Measurements from ENCODE around the gene GGTLC3.
"Not testable (repeated sequence)": the region's sequence is repeated elsewhere in the genome, so short reads cannot be mapped to it uniquely, and the experiment has no call there.

The GGTLC3 gene

DNA sequence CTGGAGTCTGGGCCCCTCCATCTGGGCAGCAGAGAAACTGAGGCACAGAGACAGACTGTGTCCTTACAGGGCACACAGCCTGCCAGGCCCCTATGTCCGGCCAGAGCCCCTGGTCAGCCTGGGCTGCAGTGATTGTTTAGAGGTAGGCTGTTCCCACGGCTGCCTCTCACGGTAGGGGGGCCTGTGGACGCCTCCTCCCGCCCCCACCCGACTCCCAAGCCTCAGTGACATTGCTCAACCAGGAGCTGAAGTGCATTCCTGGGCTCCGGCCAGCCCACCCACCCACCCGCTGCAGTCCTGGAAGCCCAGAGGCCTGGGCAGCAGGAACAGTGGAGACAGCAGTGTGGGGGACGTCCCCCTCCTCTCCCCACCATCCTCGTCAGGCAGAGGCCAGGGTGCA is 4.5 kb downstream of the GGTLC3 start:
- not testable (repeated sequence) for DNase-seq (ENCODE audit: low read depth)

DNA sequence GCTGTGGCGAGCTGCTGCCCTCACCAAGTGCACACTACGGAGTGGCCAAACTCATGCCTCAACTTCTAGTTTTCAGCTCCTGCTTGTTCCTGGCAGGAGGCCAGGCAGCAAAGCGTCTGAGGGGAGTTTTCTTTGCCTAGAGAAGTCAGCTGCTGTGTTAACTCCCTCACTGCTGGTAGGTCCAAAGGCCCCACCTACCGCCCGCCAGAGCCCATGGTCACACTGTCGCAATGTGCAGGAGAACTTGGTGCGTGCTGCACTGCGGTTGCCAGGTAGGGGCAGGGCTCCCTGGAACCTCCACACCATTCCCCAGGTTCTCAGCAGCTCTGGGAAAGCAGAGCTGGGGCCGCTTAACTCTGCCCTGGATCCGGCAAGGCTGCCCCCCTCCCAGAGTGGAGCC is 5.6 kb downstream of the GGTLC3 start:
- DNase-seq (ENCODE audit: low read depth), result not testable (repeated sequence)

DNA sequence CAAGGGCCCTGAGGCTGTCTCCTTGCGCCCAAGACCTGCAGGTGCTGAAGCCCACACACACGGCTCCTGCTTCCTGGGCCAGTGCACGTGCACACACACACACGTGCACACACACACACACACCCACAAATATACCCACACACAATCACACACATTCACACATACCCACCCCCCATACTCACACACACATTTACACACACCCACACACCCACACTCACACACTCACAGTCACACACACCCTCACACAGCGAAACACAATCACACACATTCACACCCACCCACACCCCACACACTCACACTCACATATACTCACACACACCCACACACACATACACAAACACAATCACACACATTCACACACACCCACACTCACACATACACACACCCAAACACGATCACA is 6.6 kb downstream of the GGTLC3 start:
- DNase-seq (ENCODE audit: low read depth), result not testable (repeated sequence)

DNA sequence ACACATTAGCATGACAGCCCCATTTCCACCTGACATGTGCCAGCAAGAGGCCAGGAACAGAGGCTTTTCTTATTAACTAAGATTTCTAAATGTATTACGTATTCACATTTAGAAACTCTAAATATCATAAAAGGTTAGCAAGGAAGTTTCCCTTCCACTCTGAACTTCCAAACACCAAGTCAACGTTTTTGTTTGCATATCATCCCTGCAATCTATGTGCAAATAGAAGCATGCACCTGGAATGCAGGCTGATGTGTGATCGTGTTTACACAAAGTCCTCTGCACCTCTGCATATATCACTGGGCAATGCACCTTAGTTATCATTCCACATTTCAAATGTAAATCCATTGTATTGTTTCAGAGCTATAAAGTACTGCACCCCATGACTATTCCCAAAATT is 21.7 kb downstream of the GGTLC3 start:
- DNase-seq (ENCODE audit: low read depth), result not testable (repeated sequence)

Data from stimulated activated CD8-positive, alpha-beta memory T cell treated with anti-CD3 and anti-CD28 coated beads, Interleukin-12 subunit alpha, Interleukin-12 subunit beta, amount 100 ng/mL, for 1 hour (primary cell).